Mammary epithelial cell (primary cell): Measurements from ENCODE around the gene ADRM1.

Source experiments
- CTCF ChIP-seq, 2 donors: IDR thresholded peaks in 1 of 2; conservative IDR thresholded peaks in 1 of 2; 2 replicates each; pipeline ENCODE4 v1.5.1; 2011 to 2012; ENCODE audit warnings: inconsistent platforms in 2 of 2, low read length in 2 of 2, mild to moderate bottlenecking in 2 of 2, control low read depth in 1 of 2, low read depth in 1 of 2; ENCODE audit not compliant: insufficient read depth in 1 of 2; ENCODE audit errors: extremely low read depth in 1 of 2
- EZH2 ChIP-seq: IDR thresholded peaks from 2 replicates; pipeline ENCODE4 v1.6.1; 2012; ENCODE audit warnings: low read length, inconsistent platforms, borderline replicate concordance

DNA sequence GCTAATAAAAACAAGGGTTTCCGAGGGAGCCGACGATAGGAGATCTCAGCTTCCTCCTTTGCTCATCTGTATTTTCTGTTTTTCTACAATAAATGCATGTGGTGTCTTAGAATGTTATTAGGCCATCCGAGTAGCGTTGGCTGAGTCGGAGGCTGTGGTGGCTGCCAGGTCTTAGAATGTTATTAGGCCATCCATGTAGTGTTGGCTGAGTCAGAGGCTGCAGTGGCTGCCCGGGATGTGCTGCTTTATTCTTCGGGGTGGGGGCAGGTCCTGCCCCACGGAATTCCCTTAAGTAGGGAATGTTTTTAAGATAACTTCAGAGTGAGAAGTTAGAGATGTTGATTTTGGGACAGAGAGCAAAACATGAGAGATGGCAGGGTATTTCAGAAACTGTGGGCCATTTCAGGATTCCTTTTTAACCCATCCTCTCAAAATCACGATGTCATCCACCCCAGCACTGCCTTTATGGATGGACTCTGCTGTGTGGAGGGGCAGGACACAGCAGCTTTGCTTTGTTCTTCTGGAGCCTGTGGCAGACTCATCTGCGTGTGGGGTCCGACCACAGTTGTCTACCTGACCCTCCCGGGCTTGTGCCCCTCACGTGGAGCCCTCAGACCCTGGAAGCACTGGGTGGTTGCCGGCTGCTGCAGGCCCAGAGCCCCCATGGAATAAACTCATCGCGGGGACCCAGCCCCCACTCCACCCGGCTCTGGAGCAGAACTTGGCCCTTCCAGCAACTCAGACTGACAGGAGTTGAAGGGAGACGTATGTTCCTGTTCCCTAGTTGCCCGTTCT lies 44.1 kb upstream of the ADRM1 start:
- no peak for TF ChIP-seq CTCF (conservative IDR thresholded peaks at IDR 0.05 in 1 of 2, IDR thresholded peaks at IDR 0.05 in 1 of 2; ENCODE audit: extremely low read depth in 1 of 2, insufficient read depth in 1 of 2, low read depth in 1 of 2, low read length in 2 of 2)
- TF ChIP-seq EZH2 = no peak
